Mesenchymal stem cell (in vitro differentiated cells and primary cell): ENCODE measurements around the gene SLC5A6.

Source experiments
- DNase-seq: peaks from one replicate; pipeline ENCODE4 v3.0.0-alpha.2; 2013
- H2AFZ ChIP-seq: one replicate; pipeline ENCODE4 v1.6.1; 2013; ENCODE audit warnings: low read depth, mild to moderate bottlenecking, control low read depth, inconsistent platforms, low read length, moderate library complexity
- H2AK5ac ChIP-seq: 2 replicates; pipeline ENCODE4 v1.6.1; 2013; ENCODE audit warnings: low read length, moderate library complexity, mild to moderate bottlenecking, inconsistent platforms; ENCODE audit not compliant: severe bottlenecking
- H2BK120ac ChIP-seq: one replicate; pipeline ENCODE4 v1.6.1; 2013; ENCODE audit warnings: low read depth, mild to moderate bottlenecking, inconsistent platforms, low read length, moderate library complexity
- H2BK12ac ChIP-seq, 2 experiments: one replicate each; pipeline ENCODE4 v1.6.1; 2013; ENCODE audit warnings: inconsistent platforms in 2 of 2, low read length in 2 of 2, mild to moderate bottlenecking in 2 of 2, moderate library complexity in 2 of 2, control low read depth in 1 of 2
- H2BK15ac ChIP-seq: one replicate; pipeline ENCODE4 v1.6.1; 2013; ENCODE audit warnings: mild to moderate bottlenecking, low read depth, inconsistent platforms; ENCODE audit not compliant: poor library complexity, severe bottlenecking
- H2BK5ac ChIP-seq: 2 replicates; pipeline ENCODE4 v1.6.1; 2013; ENCODE audit warnings: low read depth, mild to moderate bottlenecking, low read length, control low read depth, inconsistent platforms; ENCODE audit not compliant: poor library complexity, severe bottlenecking
- H3K14ac ChIP-seq, 2 experiments: one replicate each; pipeline ENCODE4 v1.6.1; 2013; ENCODE audit warnings: inconsistent platforms in 2 of 2, low read length in 2 of 2, control low read depth in 1 of 2, mild to moderate bottlenecking in 1 of 2, moderate library complexity in 1 of 2
- H3K18ac ChIP-seq, 2 experiments: one replicate each; pipeline ENCODE4 v1.6.1; 2013; ENCODE audit warnings: inconsistent platforms in 2 of 2, low read length in 2 of 2, control low read depth in 1 of 2, low read depth in 1 of 2, mild to moderate bottlenecking in 1 of 2
- H3K23ac ChIP-seq, 2 experiments: one replicate each; pipeline ENCODE4 v1.6.1; 2013; ENCODE audit warnings: inconsistent platforms in 2 of 2, low read length in 2 of 2, mild to moderate bottlenecking in 2 of 2, moderate library complexity in 2 of 2, control low read depth in 1 of 2
- H3K27ac ChIP-seq: 2 replicates; pipeline ENCODE4 v1.5.1; 2013; ENCODE audit warnings: mild to moderate bottlenecking, moderate library complexity, low read length, control low read depth, inconsistent platforms; ENCODE audit not compliant: poor library complexity, severe bottlenecking
- H3K27me3 ChIP-seq, 2 experiments: 2 replicates each; pipeline versions ENCODE4 v1.6.1 to v1.7.0; 2013; ENCODE audit warnings: low read length in 2 of 2, mild to moderate bottlenecking in 2 of 2, moderate library complexity in 2 of 2, control low read depth in 1 of 2, inconsistent platforms in 1 of 2; ENCODE audit not compliant: control insufficient read depth in 1 of 2, insufficient read depth in 1 of 2
- H3K36me3 ChIP-seq, 2 experiments: 2 replicates each; pipeline versions ENCODE4 v1.6.1 to v1.7.0; 2013; ENCODE audit warnings: low read length in 2 of 2, control low read depth in 1 of 2, inconsistent platforms in 1 of 2, low read depth in 1 of 2, mild to moderate bottlenecking in 1 of 2; ENCODE audit not compliant: insufficient read depth in 2 of 2, control insufficient read depth in 1 of 2
- H3K4ac ChIP-seq, 2 experiments: one replicate each; pipeline ENCODE4 v1.6.1; 2013; ENCODE audit warnings: inconsistent platforms in 2 of 2, low read length in 2 of 2, mild to moderate bottlenecking in 2 of 2, moderate library complexity in 2 of 2, control low read depth in 1 of 2, low read depth in 1 of 2
- H3K4me1 ChIP-seq: 2 replicates; pipeline ENCODE4 v1.6.1; 2013; ENCODE audit warnings: low read depth, low read length, control low read depth; ENCODE audit not compliant: control insufficient read depth, insufficient read depth
- H3K4me2 ChIP-seq: 2 replicates; pipeline ENCODE4 v1.6.1; 2013; ENCODE audit warnings: low read length, mild to moderate bottlenecking, inconsistent platforms; ENCODE audit not compliant: poor library complexity, severe bottlenecking
- H3K4me3 ChIP-seq, 2 experiments: 2 replicates each; pipeline versions ENCODE4 v1.5.1 to v1.7.0; 2013; ENCODE audit warnings: low read length in 2 of 2, mild to moderate bottlenecking in 2 of 2, control low read depth in 1 of 2, low read depth in 1 of 2; ENCODE audit not compliant: insufficient read depth in 1 of 2
- H3K79me1 ChIP-seq: replicated peaks from 2 replicates; pipeline ENCODE4 v1.6.1; 2013; ENCODE audit warnings: mild to moderate bottlenecking, control low read depth, low read length, inconsistent platforms; ENCODE audit not compliant: poor library complexity, severe bottlenecking
- H3K9ac ChIP-seq: 2 replicates; pipeline ENCODE4 v1.7.0; 2013; ENCODE audit warnings: mild to moderate bottlenecking, low read length, moderate library complexity
- H3K9me3 ChIP-seq: 2 replicates; pipeline ENCODE4 v1.7.0; 2013; ENCODE audit warnings: mild to moderate bottlenecking, low read length; ENCODE audit not compliant: control insufficient read depth
- H4K8ac ChIP-seq: one replicate; pipeline ENCODE4 v1.6.1; 2013; ENCODE audit warnings: inconsistent platforms, mild to moderate bottlenecking, low read length, moderate library complexity
- H4K91ac ChIP-seq: one replicate; pipeline ENCODE4 v1.6.1; 2013; ENCODE audit warnings: mild to moderate bottlenecking, low read length, inconsistent platforms
- WGBS: methylation state at CpG from one replicate; pipeline ENCODE4 v1.1.7; 2013; ENCODE audit warnings: mixed read lengths; 5-methylcytosine and 5-hydroxymethylcytosine counted together

The SLC5A6 gene

DNA sequence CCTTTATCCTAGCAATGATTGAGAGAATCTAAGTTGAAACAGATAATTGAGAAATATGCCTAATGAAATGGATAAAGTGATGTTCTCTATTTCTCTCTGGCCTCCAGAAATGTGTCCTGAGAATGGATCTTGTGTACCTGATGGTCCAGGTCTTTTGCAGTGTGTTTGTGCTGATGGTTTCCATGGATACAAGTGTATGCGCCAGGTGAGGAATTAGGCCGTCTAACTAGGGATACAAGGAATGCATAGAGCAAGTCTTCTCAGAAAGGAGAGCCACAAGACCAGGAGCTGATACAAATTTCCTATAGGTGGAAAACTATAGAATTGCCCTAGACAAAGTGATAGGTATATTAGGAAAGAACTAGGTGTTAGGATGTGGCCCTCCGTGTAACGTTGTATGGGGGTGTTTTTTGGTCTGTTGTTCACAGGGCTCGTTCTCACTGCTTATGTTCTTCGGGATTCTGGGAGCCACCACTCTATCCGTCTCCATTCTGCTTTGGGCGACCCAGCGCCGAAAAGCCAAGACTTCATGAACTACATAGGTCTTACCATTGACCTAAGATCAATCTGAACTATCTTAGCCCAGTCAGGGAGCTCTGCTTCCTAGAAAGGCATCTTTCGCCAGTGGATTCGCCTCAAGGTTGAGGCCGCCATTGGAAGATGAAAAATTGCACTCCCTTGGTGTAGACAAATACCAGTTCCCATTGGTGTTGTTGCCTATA lies 4.5 kb upstream of the SLC5A6 start:
- H2AK5ac ChIP-seq: peak overlapping the region; percentile 77
- H3K14ac ChIP-seq: no peak overlapping the region
- H2BK5ac ChIP-seq: no peak overlapping the region
- H3K9me3 ChIP-seq: no peaks in the 10 kb centered on the region
- H3K36me3 ChIP-seq: peaks cover 8 to 54% of the 10 kb centered on the region in 2 experiments
- peak overlapping the region; percentile 52 for H4K8ac ChIP-seq
- H3K4me2 ChIP-seq: peak overlapping the region; percentile 66
- peak overlapping the region in 1 of 2 experiments; percentile 88 for H3K4me3 ChIP-seq
- H3K4me1 ChIP-seq: peaks cover 5% of the 10 kb centered on the region
- no peak overlapping the region for H2BK120ac ChIP-seq
- no peak overlapping the region for H3K18ac ChIP-seq
- peak overlapping the region in 1 of 2 experiments; percentile 21 for H2BK12ac ChIP-seq
- WGBS: 82% methylated on average over 12 of the region's 13 CpGs
- no peak overlapping the region for H3K23ac ChIP-seq
- H3K79me1 ChIP-seq: peaks cover 13% of the 10 kb centered on the region
- no peaks in the 10 kb centered on the region for H3K27me3 ChIP-seq
- peak overlapping the region; percentile 39 for H3K27ac ChIP-seq
- DNase-seq: no peak
- H3K4ac ChIP-seq: peak overlapping the region in 1 of 2 experiments; percentile 52
- peak overlapping the region; percentile 57 for H2BK15ac ChIP-seq
- peak overlapping the region; percentile 94 for H3K9ac ChIP-seq
- H4K91ac ChIP-seq: no peak overlapping the region
- no peak overlapping the region for H2AFZ ChIP-seq

DNA sequence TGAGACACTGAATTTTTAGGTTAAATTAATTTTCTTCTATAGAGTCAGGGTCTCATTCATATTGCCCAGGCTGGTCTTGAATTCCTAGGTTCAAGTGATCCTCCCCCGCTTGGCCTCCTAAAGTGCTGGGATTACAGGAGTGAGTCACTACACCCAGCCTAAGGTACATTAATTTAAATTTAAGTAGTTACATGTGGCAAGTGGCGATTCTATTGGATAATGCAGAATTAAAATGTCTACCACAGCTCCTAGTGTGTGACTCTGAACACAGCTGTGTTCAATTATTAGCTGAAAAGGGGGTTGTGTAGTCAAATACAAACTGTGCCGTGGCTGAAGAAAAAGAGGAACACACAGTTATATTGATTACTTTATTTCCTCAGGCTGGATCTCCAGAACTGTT lies 2.9 kb upstream of the SLC5A6 start:
- Histone ChIP-seq H3K36me3 (peaks cover 0 to 44% of the 10 kb centered on the region in 2 experiments), H2BK5ac (no peak overlapping the region), H3K14ac (no peak overlapping the region), H4K8ac (no peak overlapping the region), H4K91ac (no peak overlapping the region), H2BK120ac (no peak overlapping the region), H2BK12ac (no peak overlapping the region), H2BK15ac (no peak overlapping the region), H3K23ac (no peak overlapping the region), H3K4ac (no peak overlapping the region), H3K4me3 (no peak overlapping the region), H2AK5ac (no peak overlapping the region), H3K27me3 (no peaks in the 10 kb centered on the region), H2AFZ (no peak overlapping the region), H3K18ac (no peak overlapping the region), H3K9me3 (no peaks in the 10 kb centered on the region), H3K4me2 (no peak overlapping the region), H3K9ac (peak overlapping the region; percentile 11), H3K79me1 (peaks cover 16% of the 10 kb centered on the region), H3K4me1 (peaks cover 7% of the 10 kb centered on the region), H3K27ac (no peak overlapping the region)
- no peak for DNase-seq
- WGBS: 100% methylated on average over 3 of the region's 3 CpGs

DNA sequence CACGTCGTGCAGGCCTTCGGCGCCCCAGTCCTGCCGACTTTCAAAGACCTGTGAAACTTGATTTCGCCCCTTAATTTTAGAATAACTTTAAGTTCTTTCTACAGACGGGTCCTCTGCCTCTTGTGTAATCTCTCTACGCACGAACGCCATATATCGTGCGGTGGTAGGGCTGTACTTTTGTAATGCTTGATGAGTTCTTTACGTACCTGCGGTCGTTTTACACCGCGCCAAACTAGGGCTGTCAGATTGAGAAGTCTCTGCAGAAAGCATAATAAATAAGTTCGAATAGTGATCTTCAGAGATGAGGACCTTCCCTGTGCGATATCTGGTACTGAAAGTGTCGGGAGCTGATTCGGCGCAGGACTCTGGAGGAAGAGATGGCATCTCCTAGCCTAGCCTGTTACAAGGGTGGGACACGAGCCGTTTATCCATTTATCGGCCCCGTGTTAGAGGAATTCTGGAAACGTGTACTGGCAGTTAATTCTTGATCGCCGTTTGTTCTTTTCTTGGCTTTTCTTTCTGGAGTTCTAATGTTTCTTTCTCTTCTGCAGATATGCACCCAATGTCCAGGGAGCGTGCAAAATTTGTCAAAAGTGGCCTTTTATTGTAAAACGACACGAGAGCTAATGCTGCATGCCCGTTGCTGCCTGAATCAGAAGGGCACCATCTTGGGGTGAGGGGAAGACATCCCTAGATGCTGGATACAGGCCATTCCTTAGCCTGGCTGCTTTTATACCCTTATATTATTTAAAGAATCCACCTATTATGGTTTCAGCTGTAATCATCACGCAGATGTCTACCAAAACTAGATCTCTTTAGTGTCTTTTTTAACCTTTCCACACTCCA lies 781 bp upstream of the SLC5A6 start:
- peak; percentile 92 for DNase-seq
- no peak overlapping the region for H2BK12ac ChIP-seq
- peak overlapping the region; percentile 44 for H3K4me2 ChIP-seq
- peak overlapping the region; percentile 96 for H4K8ac ChIP-seq
- H2BK15ac ChIP-seq: no peak overlapping the region
- peak overlapping the region; percentile 97 for H4K91ac ChIP-seq
- peak overlapping the region in 1 of 2 experiments; percentile 99 for H3K4ac ChIP-seq
- H3K23ac ChIP-seq: no peak overlapping the region
- no peak overlapping the region for H2BK120ac ChIP-seq
- peaks cover 7% of the 10 kb centered on the region for H3K4me1 ChIP-seq
- 19% methylated on average over 33 of the region's 34 CpGs for WGBS
- no peaks in the 10 kb centered on the region for H3K27me3 ChIP-seq
- H3K9me3 ChIP-seq: no peaks in the 10 kb centered on the region
- H3K79me1 ChIP-seq: peaks cover 22% of the 10 kb centered on the region
- H3K4me3 ChIP-seq: peak overlapping the region; percentile 92 to 97
- H3K36me3 ChIP-seq: peaks cover 11 to 53% of the 10 kb centered on the region in 2 experiments
- H2AK5ac ChIP-seq: no peak overlapping the region
- peak overlapping the region; percentile 99 for H2AFZ ChIP-seq
- H3K14ac ChIP-seq: no peak overlapping the region
- H3K27ac ChIP-seq: peak overlapping the region; percentile 88
- H3K18ac ChIP-seq: peak overlapping the region; percentile 98 to 100
- no peak overlapping the region for H2BK5ac ChIP-seq
- H3K9ac ChIP-seq: peak overlapping the region; percentile 100
